Activated effector memory CD4-positive, alpha-beta T cell treated with Interleukin-2 at 50 U/mL for 16 hours (primary cell): Measurements from ENCODE around the gene AUTS2.

ENCODE experiments used
- DNase-seq: peaks from one replicate; pipeline ENCODE4 v3.0.0-alpha.2; 2020

The AUTS2 gene

GRCh38 chr7:69912846-69913245, 314.6 kb downstream of the AUTS2 start:
- DNase-seq: no peak

- DNase-seq: no peak
Observed at GRCh38 chr7:69919426-69920111, 321.3 kb downstream of the AUTS2 start.

- no peak for DNase-seq
Observed at GRCh38 chr7:69920797-69921196, 322.5 kb downstream of the AUTS2 start.

GRCh38 chr7:69922026-69922803, 323.9 kb downstream of the AUTS2 start:
- no peak for DNase-seq

- DNase-seq: no peak
Observed at GRCh38 chr7:69927461-69927860, 329.2 kb downstream of the AUTS2 start.

- no peak for DNase-seq
Observed at GRCh38 chr7:69928621-69929020, 330.3 kb downstream of the AUTS2 start.

- no peak for DNase-seq
Observed at GRCh38 chr7:69929622-69930021, 331.3 kb downstream of the AUTS2 start.

GRCh38 chr7:69932034-69932628, 333.9 kb downstream of the AUTS2 start:
- DNase-seq: no peak

GRCh38 chr7:69934144-69934903, 336.0 kb downstream of the AUTS2 start:
- no peak for DNase-seq

GRCh38 chr7:69935107-69935506, 336.8 kb downstream of the AUTS2 start:
- DNase-seq: no peak

- DNase-seq: no peak
Observed at GRCh38 chr7:69937097-69937496, 338.8 kb downstream of the AUTS2 start.

- DNase-seq: no peak
Observed at GRCh38 chr7:69939317-69939716, 341.0 kb downstream of the AUTS2 start.

GRCh38 chr7:69941077-69941651, 342.9 kb downstream of the AUTS2 start:
- no peak for DNase-seq

- DNase-seq: no peak
Observed at GRCh38 chr7:69942573-69942972, 344.3 kb downstream of the AUTS2 start.

GRCh38 chr7:69946901-69947300, 348.6 kb downstream of the AUTS2 start:
- DNase-seq: no peak

- no peak for DNase-seq
Observed at GRCh38 chr7:69947998-69948397, 349.7 kb downstream of the AUTS2 start.

- no peak for DNase-seq
Observed at GRCh38 chr7:69949122-69949521, 350.8 kb downstream of the AUTS2 start.

- no peak for DNase-seq
Observed at GRCh38 chr7:69951458-69951857, 353.2 kb downstream of the AUTS2 start.

- no peak for DNase-seq
Observed at GRCh38 chr7:69953136-69954067, 355.1 kb downstream of the AUTS2 start.

GRCh38 chr7:69956541-69956940, 358.3 kb downstream of the AUTS2 start:
- no peak for DNase-seq

GRCh38 chr7:69957661-69958060, 359.4 kb downstream of the AUTS2 start:
- no peak for DNase-seq
